C4-2B (cell line): Measurements from ENCODE around the gene TSEN54.

Source experiments
- CTCF ChIP-seq: fragments of 450-650 bp; conservative IDR thresholded peaks from 2 replicates; pipeline ENCODE4 v1.5.1; 2017; ENCODE audit warnings: mild to moderate bottlenecking
- ZFX ChIP-seq: fragments of 450-650 bp; IDR thresholded peaks from 2 replicates; pipeline ENCODE4 v1.6.1; 2017

GRCh38 chr17:75500419-75501216 lies 15.7 kb upstream of the TSEN54 start:
- TF ChIP-seq CTCF (no peak), ZFX (no peak)
